Sigmoid colon (tissue), 7 donors: ENCODE results near the gene PEX1. TPM values are rescaled to one million over a fixed set of nuclear protein-coding genes. Genes with fewer than 3 reads are reported as not detected.
"Not testable (repeated sequence)": the region's sequence is repeated elsewhere in the genome, so short reads cannot be mapped to it uniquely, and the experiment has no call there.

ENCODE experiments used
- DNase-seq: peaks from one replicate; pipeline ENCODE4 v3.0.0-alpha.2; 2019
- H3K27ac ChIP-seq, 4 donors: fragments of 200-600 bp; sonication (generic); one replicate each; pipeline ENCODE4 v1.5.1; 2016 to 2019; ENCODE audit warnings: mild to moderate bottlenecking in 1 of 4
- H3K27me3 ChIP-seq, 3 donors: fragments of 200-600 bp; sonication (generic); one replicate each; pipeline ENCODE4 v1.5.1; 2019; ENCODE audit warnings: mild to moderate bottlenecking in 1 of 3
- H3K36me3 ChIP-seq, 4 donors: fragments of 200-600 bp; sonication (generic); one replicate each; pipeline ENCODE4 v1.5.1; 2016 to 2019
- H3K4me1 ChIP-seq, 4 donors: fragments of 200-600 bp; sonication (generic); one replicate each; pipeline ENCODE4 v1.5.1; 2017 to 2019
- H3K4me3 ChIP-seq, 4 donors: fragments of 200-600 bp; sonication (generic); one replicate each; pipeline ENCODE4 v1.5.1; 2017 to 2019; ENCODE audit warnings: mild to moderate bottlenecking in 2 of 4, moderate library complexity in 1 of 4
- H3K9me3 ChIP-seq, 4 donors: fragments of 200-600 bp in 3 of 4; sonication (generic) in 3 of 4; one replicate each; pipeline versions ENCODE4 v1.5.1 to v1.6.1; 2013 to 2019
- CTCF ChIP-seq, 4 experiments: fragments of 450-650 bp in 3 of 4; fragments of 200-600 bp in 1 of 4; IDR thresholded peaks; one replicate each; pipeline ENCODE4 v1.5.1; 2016 to 2019; ENCODE audit warnings: antibody characterized with exemption in 4 of 4, mild to moderate bottlenecking in 3 of 4, moderate library complexity in 2 of 4
- EP300 ChIP-seq, 4 donors: sonication (generic); formaldehyde crosslinking; IDR thresholded peaks; one replicate each; pipeline ENCODE4 v1.6.1; 2017; ENCODE audit warnings: antibody characterized with exemption in 4 of 4
- POLR2A ChIP-seq, 2 donors: fragments of 450-650 bp; IDR thresholded peaks; one replicate each; pipeline ENCODE4 v1.6.1; 2016; ENCODE audit warnings: antibody characterized with exemption in 2 of 2, mild to moderate bottlenecking in 2 of 2, moderate library complexity in 2 of 2
- POLR2AphosphoS5 ChIP-seq, 4 donors: sonication (generic); formaldehyde crosslinking; IDR thresholded peaks; one replicate each; pipeline ENCODE4 v1.6.1; 2017; ENCODE audit warnings: antibody characterized with exemption in 4 of 4
- WGBS, 2 donors: extraction: QIAGEN DNeasy Blood & Tissue Kit; methylation state at CpG; one replicate each; pipeline ENCODE4 v1.1.7; 2013; 5-methylcytosine and 5-hydroxymethylcytosine counted together
- intact Hi-C: fragments of 100-400 bp; cut with DNase I; formaldehyde crosslinking; loops from one replicate; pipeline ENCODE4 v1.15.1; 2023
- polyA plus RNA-seq, 3 donors: library from polyadenylated mRNA; stranded (reverse); fragments of 200-250 nt; gene quantifications; one replicate each; pipeline ENCODE4 v1.2.3, GENCODE V29; 2013
- total RNA-seq, 4 donors: library from RNA; depleted of rRNA; stranded (reverse); fragments of >200 nt; gene quantifications; one replicate each; pipeline ENCODE4 v1.1.0, GENCODE V29; 2016
- donor health status: healthy with polysubstance abuse.
- donor health status: Bipolar disorder and iron deficiency.
- donor health status: healthy.

PEX1 gene
- total and polyA plus RNA-seq, 7 donors: 7.4 to 29.0 (median 19.0) TPM

- Histone ChIP-seq H3K27me3 (no peaks in the 10 kb centered on the region), H3K4me3 (no peak overlapping the region), H3K9me3 (no peaks in the 10 kb centered on the region), H3K4me1 (no peaks in the 10 kb centered on the region), H3K27ac (no peak overlapping the region), H3K36me3 (no peaks in the 10 kb centered on the region)
- TF ChIP-seq EP300 (IDR thresholded peaks at IDR 0.05) (no peak), CTCF (IDR thresholded peaks at IDR 0.05) (no peak), POLR2AphosphoS5 (IDR thresholded peaks at IDR 0.05) (no peak), POLR2A (IDR thresholded peaks at IDR 0.05) (no peak)
- intact Hi-C loops: no loop called here
- 83 to 84% methylated on average over 4 of the region's 4 CpGs for WGBS, 2 donors
- DNase-seq: no peak
These were observed 21.9 kb upstream of the PEX1 start for GRCh38 chr7:92550194-92550593.

GRCh38 chr7:92547579-92547978, 19.3 kb upstream of the PEX1 start:
- Histone ChIP-seq H3K27ac (no peak overlapping the region), H3K27me3 (no peaks in the 10 kb centered on the region), H3K36me3 (no peaks in the 10 kb centered on the region), H3K4me3 (no peak overlapping the region), H3K4me1 (no peaks in the 10 kb centered on the region), H3K9me3 (no peaks in the 10 kb centered on the region)
- intact Hi-C loops: no loop called here
- WGBS, 2 donors: 94 to 95% methylated on average over 6 of the region's 6 CpGs
- no peak for DNase-seq
- TF ChIP-seq POLR2A (IDR thresholded peaks at IDR 0.05): no peak
- TF ChIP-seq EP300 (IDR thresholded peaks at IDR 0.05): no peak
- TF ChIP-seq POLR2AphosphoS5 (IDR thresholded peaks at IDR 0.05): no peak
- TF ChIP-seq CTCF (IDR thresholded peaks at IDR 0.05): no peak

GRCh38 chr7:92546856-92547497, 18.7 kb upstream of the PEX1 start:
- WGBS, 2 donors: 93 to 94% methylated on average over 17 of the region's 17 CpGs
- no peak for DNase-seq
- Histone ChIP-seq H3K27ac (no peak overlapping the region), H3K9me3 (no peaks in the 10 kb centered on the region), H3K27me3 (no peaks in the 10 kb centered on the region), H3K4me3 (no peak overlapping the region), H3K4me1 (no peaks in the 10 kb centered on the region), H3K36me3 (no peaks in the 10 kb centered on the region)
- intact Hi-C loops: no loop called here
- TF ChIP-seq CTCF (IDR thresholded peaks at IDR 0.05) (no peak), POLR2A (IDR thresholded peaks at IDR 0.05) (no peak), EP300 (IDR thresholded peaks at IDR 0.05) (no peak), POLR2AphosphoS5 (IDR thresholded peaks at IDR 0.05) (no peak)

- intact Hi-C loops, H3K9me3 ChIP-seq, H3K4me3 ChIP-seq, H3K4me1 ChIP-seq, H3K27me3 ChIP-seq, H3K36me3 ChIP-seq, DNase-seq, H3K27ac ChIP-seq: not testable (repeated sequence)
- WGBS, 2 donors: 96% methylated on average over 30 of the region's 30 CpGs
These were observed 16.8 kb upstream of the PEX1 start for GRCh38 chr7:92545116-92545515.

GRCh38 chr7:92543542-92543941, 15.2 kb upstream of the PEX1 start:
- H3K9me3 ChIP-seq, H3K27ac ChIP-seq, H3K36me3 ChIP-seq, DNase-seq, H3K4me3 ChIP-seq, intact Hi-C loops, H3K4me1 ChIP-seq, H3K27me3 ChIP-seq: not testable (repeated sequence)
- 93 to 96% methylated on average over 3 of the region's 3 CpGs for WGBS, 2 donors

GRCh38 chr7:92534572-92534971, 6.3 kb upstream of the PEX1 start:
- DNase-seq: no peak
- Histone ChIP-seq H3K27me3 (no peaks in the 10 kb centered on the region), H3K4me3 (no peak overlapping the region), H3K9me3 (no peaks in the 10 kb centered on the region), H3K36me3 (peaks cover 12 to 94% (median 46%) of the 10 kb centered on the region in 4 donors), H3K27ac (no peak overlapping the region), H3K4me1 (peaks cover 0 to 20% (median 2%) of the 10 kb centered on the region in 4 donors)
- TF ChIP-seq EP300 (IDR thresholded peaks at IDR 0.05) (no peak), POLR2A (IDR thresholded peaks at IDR 0.05) (no peak), POLR2AphosphoS5 (IDR thresholded peaks at IDR 0.05) (no peak), CTCF (IDR thresholded peaks at IDR 0.05) (no peak)
- 87 to 88% methylated on average over 9 of the region's 9 CpGs for WGBS, 2 donors
- intact Hi-C loops: no loop called here
